Type B pancreatic cell (in vitro differentiated cells): Measurements from ENCODE around the gene DMWD. TPM values are rescaled to one million over a fixed set of nuclear protein-coding genes. Genes with fewer than 3 reads are reported as not detected.

Experiments used
- DNase-seq: peaks from one replicate; pipeline ENCODE4 v3.0.0; 2021; ENCODE audit warnings: mixed read lengths; ENCODE audit not compliant: unreplicated experiment; ENCODE audit errors: extremely low spot score
- H3K27ac Mint-ChIP-seq: 2 replicates; pipeline ENCODE4 v1.8.0; 2021; ENCODE audit warnings: mild to moderate bottlenecking, mixed read lengths
- H3K27me3 Mint-ChIP-seq: 2 replicates; pipeline ENCODE4 v1.8.0; 2021; ENCODE audit warnings: mixed read lengths
- H3K36me3 Mint-ChIP-seq: 2 replicates; pipeline ENCODE4 v1.8.0; 2021; ENCODE audit warnings: mixed read lengths
- H3K4me1 Mint-ChIP-seq: one replicate; pipeline ENCODE4 v1.8.0; 2021; ENCODE audit warnings: mixed read lengths; ENCODE audit not compliant: unreplicated experiment
- H3K4me3 Mint-ChIP-seq: 2 replicates; pipeline ENCODE4 v1.8.0; 2021; ENCODE audit warnings: mild to moderate bottlenecking, mixed read lengths
- H3K9me3 Mint-ChIP-seq: 2 replicates; pipeline ENCODE4 v1.8.0; 2021; ENCODE audit warnings: mixed read lengths
- CTCF ChIP-seq: fragments of 200-600 bp; sonication (generic); conservative IDR thresholded peaks from 2 replicates; pipeline ENCODE4 v1.5.0; 2021; ENCODE audit warnings: antibody characterized with exemption, mild to moderate bottlenecking
- total RNA-seq: library from RNA; stranded (reverse); gene quantifications from 2 replicates; pipeline ENCODE4 v1.2.1, GENCODE V29; 2021; ENCODE audit warnings: low replicate concordance

DMWD gene
- total RNA-seq, 1 donor from 2014 or later = 94.0 TPM

GRCh38 chr19:45763691-45764294 is 28.9 kb downstream of the DMWD start:
- no peaks in the 10 kb centered on the region for H3K9me3 Mint-ChIP-seq
- H3K4me1 Mint-ChIP-seq = peaks cover 7% of the 10 kb centered on the region
- no peaks in the 10 kb centered on the region for H3K27me3 Mint-ChIP-seq
- H3K4me3 Mint-ChIP-seq = no peak overlapping the region
- DNase-seq = no peak
- no peak overlapping the region for H3K27ac Mint-ChIP-seq
- H3K36me3 Mint-ChIP-seq = no peaks in the 10 kb centered on the region
- TF ChIP-seq CTCF = no peak

- no peaks in the 10 kb centered on the region for H3K9me3 Mint-ChIP-seq
- peaks cover 7% of the 10 kb centered on the region for H3K4me1 Mint-ChIP-seq
- no peaks in the 10 kb centered on the region for H3K36me3 Mint-ChIP-seq
- H3K4me3 Mint-ChIP-seq = no peak overlapping the region
- no peak overlapping the region for H3K27ac Mint-ChIP-seq
- no peak for DNase-seq
- TF ChIP-seq CTCF = no peak
- H3K27me3 Mint-ChIP-seq = no peaks in the 10 kb centered on the region
Observed at GRCh38 chr19:45762870-45763631, 29.6 kb downstream of the DMWD start.

GRCh38 chr19:45761714-45762113 is 30.9 kb downstream of the DMWD start:
- no peaks in the 10 kb centered on the region for H3K27me3 Mint-ChIP-seq
- no peak for TF ChIP-seq CTCF
- no peaks in the 10 kb centered on the region for H3K9me3 Mint-ChIP-seq
- no peak for DNase-seq
- no peak overlapping the region for H3K27ac Mint-ChIP-seq
- no peak overlapping the region for H3K4me3 Mint-ChIP-seq
- H3K4me1 Mint-ChIP-seq = peaks cover 7% of the 10 kb centered on the region
- no peaks in the 10 kb centered on the region for H3K36me3 Mint-ChIP-seq

GRCh38 chr19:45758921-45759320 is 33.7 kb downstream of the DMWD start:
- TF ChIP-seq CTCF = no peak
- Mint-ChIP-seq H3K4me1 (no peaks in the 10 kb centered on the region), H3K27ac (no peak overlapping the region), H3K27me3 (no peaks in the 10 kb centered on the region), H3K4me3 (no peak overlapping the region), H3K36me3 (no peaks in the 10 kb centered on the region), H3K9me3 (no peaks in the 10 kb centered on the region)
- no peak for DNase-seq

GRCh38 chr19:45757695-45758094 is 35.0 kb downstream of the DMWD start:
- Mint-ChIP-seq H3K4me1 (peaks cover 4% of the 10 kb centered on the region), H3K9me3 (no peaks in the 10 kb centered on the region), H3K27ac (no peak overlapping the region), H3K4me3 (no peak overlapping the region), H3K27me3 (no peaks in the 10 kb centered on the region), H3K36me3 (no peaks in the 10 kb centered on the region)
- TF ChIP-seq CTCF = no peak
- no peak for DNase-seq
